Stromal cell of bone marrow (primary cell): ENCODE data around the gene BRME1.

Experiments
- DNase-seq: peaks from one replicate; pipeline ENCODE4 v3.0.0-alpha.2; 2012; ENCODE audit warnings: low read depth

The BRME1 gene

DNA sequence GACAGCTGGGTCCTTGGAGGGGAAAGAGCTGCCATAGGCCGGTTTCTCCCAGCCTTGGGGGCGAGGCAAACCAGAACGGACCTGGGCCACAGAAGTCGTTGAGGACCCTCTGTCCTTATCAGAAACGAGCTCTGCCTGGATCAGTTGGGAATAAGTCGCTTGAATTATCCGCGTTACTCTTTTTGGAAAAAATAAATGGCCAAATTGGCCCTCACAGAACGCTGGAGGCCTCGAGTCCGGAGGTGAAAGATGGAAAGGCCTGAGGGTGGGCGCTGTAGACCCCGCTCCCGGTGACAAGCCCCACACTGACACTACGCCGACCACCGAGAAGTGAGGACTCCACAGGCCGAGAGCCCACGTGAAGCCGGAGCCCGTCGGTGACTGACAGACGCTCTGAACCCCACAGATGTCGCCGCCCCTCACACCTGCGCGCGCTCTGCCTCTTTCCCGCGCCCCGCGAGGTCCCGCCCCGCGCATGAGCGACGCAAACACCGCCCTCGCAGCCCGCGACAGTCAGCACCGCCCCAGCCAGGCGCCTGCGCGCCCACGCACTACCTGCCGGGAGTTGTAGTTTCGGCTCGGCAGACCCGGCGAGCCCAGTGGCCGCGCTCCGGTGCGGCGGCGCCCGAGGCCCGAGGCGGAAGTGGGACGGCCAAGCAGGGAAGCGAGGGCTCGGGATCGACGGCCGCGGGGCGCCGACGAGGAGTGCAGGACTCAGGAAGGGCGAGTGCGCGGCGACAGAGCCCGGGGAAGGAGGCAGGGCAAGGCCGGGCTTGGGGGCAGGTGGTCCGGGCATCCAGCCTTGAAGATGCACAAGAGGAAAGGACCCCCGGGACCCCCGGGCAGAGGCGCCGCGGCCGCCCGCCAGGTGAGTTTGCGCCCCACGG lies at the start of gene BRME1, which contains the start of gene CC2D1A:
Gene BRME1, minus strand, starts transcription at position 484 of the 887 bp plus-strand sequence. CDS start 1,225 bp downstream, outside the sequence.
Gene CC2D1A, plus strand, starts transcription at position 568 of the 887 bp plus-strand sequence. Its CDS starts 241 bp downstream, at position 809.
- DNase-seq: peak; percentile 69

DNA sequence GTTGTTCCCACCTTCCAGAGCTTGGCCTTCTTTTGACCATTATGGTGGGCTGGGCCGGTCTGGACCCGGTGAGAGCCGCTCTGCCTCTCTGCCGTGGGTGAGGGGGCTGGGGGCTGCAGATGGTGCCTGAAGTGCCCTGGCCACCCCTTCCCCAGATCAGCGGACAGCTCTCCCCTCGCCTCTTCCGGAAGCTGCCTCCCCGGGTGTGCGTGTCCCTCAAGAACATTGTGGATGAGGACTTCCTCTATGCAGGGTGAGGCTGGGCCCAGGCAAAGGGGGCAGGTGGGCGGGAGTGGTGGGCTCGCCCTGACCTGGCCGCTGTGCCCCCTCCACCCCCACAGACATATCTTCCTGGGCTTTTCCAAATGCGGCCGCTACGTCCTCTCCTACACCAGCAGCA lies 48.3 kb upstream of the BRME1 start:
- DNase-seq: no peak

DNA sequence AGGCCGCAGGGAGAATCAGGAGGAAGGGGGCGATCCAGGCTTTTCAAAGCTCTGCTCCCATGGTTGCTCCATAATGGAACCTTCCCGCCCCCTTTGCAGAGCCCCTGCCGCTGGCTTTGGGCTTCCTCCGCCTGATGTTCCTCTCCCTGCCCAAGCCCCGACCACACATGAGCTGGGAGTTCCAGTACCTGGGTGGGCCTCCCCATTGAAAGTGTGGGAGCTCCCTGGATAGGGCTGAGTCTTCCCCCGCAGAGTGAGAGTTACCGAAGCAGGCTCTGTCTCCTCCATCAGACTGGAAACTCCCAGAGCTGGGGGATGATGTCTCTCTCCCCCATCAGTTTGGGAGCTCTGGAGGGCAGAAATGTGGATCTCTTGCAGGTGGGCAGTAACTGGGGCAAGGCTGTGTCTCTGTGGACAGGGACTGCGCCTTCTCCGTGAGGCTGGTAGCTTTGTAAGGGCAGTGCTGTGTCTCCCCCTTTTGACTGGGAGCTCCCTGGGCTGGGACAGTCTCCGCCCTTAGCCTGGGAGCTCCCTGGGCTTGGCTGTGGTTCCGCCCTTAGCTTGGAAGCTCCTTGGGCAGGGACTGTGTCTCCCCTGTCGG lies 47.1 kb upstream of the BRME1 start:
- DNase-seq: peak; percentile 58

DNA sequence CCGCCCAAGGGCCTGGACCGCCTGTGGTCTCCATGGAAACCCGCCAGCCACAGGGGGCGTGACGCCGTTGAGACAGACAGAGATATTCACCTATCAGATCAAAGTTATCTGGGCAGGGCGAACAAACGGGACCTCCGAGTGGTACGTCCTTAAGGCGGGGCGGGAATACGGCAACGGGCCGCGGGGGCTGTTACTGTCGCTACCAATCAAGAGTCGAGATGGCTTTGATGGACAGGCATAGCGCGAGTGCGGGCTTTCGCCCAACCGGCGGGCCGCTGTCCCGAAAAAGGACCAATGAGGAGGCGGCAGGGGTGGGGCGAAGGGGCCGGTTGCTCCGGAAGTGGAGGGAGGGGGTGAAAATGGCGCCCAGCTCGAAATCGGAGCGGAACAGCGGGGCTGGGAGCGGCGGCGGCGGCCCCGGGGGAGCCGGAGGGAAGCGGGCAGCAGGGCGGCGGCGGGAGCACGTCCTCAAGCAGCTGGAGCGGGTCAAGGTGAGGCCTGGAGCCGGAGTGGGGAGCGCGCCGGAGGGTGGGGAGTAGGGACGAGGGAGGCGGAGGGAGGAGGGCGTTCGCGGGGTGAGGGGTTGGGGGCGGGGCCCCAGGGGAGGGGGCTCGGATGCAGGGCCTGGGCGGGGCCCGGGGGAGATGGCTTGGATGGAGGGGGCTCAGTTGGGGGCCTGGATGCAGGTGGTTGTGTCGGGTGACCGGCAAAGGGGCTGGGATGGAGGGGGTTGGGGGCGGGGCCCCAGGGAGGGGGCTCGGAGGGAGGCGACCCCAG lies 46.4 kb upstream of the BRME1 start, which contains the start of gene DCAF15:
Gene DCAF15, plus strand, starts transcription at position 356 of the 777 bp plus-strand sequence. Its CDS starts 4 bp downstream, at position 360.
- DNase-seq: peak; percentile 99

DNA sequence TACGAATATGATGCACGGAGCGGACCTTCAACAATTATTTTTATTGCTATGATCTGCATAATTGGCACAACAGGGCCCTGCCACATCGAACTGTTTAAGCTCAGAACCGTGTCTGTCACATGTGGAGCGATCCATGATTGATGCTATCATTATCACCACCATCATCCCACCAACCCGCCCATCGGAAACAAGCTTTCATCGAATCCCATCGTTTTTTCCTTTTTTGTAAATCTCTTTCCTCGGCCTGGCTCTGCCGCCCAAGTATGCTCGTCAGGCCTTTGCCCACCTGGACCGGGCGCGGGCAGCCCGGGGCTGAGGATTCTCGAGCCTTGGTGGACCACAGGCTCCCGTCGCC lies 45.9 kb upstream of the BRME1 start:
- no peak for DNase-seq

DNA sequence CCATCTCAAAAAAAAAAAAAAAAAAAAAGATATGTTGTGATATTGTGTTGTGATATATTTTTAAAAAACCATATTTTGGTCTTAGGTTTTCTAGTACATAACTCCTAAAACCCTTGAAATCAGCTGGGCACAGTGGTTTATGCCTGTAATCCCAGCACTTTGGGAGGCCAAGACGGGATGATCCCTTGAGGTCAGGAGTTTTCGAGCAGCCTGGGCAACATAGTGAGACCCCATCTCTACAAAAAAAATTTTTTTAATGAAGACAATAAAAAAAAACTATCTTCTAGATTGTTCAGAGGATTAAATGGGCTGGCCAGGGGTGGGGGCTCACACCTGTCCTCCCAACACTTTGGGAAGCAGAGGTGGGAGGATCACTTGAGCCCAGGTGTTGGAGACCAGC lies 45.1 kb upstream of the BRME1 start:
- DNase-seq: no peak

DNA sequence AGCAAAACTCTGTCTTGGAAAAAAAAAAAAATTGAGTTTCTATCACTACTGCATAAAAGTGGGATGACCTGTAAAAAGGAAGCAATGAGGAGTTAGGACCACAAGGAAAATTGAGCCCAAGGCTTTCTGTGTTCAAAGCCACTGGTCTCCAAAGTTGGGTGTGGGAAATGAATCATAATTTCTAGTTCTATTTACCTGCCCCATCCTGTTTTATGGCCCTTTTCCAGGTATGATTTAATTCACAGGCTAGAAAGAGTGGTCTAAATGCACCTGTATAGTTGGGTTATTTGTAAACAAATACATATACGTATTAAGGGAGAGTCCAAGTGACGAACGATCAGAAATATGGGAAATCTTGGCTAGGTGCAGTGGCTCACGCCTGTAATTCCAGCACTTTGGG lies 40.5 kb upstream of the BRME1 start:
- DNase-seq: no peak

DNA sequence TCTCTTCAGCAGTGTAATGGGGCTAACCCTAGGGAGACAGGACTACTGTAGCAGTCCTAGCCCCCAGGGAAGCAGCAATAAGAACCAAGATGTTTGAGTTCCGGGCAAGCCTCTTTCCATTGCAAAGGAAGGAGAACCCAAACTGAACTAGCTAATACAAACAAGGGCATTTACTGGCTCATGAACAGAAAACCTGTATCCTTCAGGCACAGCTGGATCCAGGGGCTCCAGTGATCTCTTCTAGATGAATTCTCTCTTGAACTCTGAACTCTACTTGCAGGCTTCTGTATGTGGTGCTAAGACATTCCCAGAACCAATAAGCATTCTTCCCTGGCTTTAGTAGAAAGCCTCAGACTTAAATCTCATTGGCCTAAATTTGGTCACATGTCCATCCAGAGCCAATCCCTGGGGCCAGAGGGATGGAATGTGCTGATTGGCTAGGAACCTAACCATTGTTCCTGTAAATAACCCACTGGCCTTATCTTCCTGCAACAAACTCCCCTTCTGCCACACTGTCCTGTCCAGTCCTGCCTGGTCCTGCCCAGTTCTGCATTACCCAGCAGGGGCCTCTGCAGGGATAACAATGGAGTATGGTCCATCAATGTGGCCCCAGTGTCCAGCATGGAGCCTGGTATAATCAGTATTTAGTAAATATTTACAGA lies 36.2 kb upstream of the BRME1 start:
- DNase-seq: no peak

DNA sequence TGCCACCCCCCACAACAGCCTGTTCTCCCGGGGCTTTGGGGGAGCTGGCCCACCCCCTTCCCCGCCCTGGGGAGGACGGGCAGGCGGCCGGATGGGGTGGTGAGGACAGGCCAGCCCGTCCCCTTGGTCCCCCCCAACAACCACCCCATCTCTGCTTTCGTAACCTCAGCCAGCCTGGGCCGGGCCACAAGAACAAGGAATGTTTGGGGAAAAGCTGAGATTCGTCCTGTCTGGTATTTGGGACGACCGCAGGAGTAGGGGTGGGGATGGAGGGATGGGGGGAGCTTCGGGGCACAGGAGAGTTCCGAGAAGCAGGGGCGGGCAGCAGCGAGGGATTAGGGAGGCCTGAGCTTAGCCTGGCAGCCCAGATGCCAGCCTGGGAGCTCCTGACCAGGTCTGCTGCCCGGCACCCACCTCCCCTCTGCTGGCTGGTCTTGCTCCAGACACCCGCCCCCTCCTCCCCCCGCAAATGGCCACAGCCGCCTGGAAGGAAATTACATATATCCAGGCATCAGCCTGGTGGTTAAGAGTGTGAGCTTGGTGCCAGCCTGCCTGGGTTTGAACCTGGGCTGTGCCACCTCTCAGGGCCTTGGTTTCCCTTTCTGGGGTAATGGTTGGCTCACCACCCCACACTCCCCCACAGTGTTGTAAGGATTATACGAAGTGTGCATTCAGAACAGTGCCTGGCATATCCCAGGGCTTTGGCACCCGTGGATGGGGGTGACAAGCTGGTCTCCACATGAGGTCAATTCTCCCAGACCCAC lies 32.6 kb upstream of the BRME1 start, which contains the start of gene PODNL1:
Gene PODNL1, minus strand, starts transcription at position 117 of the 764 bp plus-strand sequence. CDS start 236 bp downstream, outside the sequence.
- peak; percentile 66 for DNase-seq

DNA sequence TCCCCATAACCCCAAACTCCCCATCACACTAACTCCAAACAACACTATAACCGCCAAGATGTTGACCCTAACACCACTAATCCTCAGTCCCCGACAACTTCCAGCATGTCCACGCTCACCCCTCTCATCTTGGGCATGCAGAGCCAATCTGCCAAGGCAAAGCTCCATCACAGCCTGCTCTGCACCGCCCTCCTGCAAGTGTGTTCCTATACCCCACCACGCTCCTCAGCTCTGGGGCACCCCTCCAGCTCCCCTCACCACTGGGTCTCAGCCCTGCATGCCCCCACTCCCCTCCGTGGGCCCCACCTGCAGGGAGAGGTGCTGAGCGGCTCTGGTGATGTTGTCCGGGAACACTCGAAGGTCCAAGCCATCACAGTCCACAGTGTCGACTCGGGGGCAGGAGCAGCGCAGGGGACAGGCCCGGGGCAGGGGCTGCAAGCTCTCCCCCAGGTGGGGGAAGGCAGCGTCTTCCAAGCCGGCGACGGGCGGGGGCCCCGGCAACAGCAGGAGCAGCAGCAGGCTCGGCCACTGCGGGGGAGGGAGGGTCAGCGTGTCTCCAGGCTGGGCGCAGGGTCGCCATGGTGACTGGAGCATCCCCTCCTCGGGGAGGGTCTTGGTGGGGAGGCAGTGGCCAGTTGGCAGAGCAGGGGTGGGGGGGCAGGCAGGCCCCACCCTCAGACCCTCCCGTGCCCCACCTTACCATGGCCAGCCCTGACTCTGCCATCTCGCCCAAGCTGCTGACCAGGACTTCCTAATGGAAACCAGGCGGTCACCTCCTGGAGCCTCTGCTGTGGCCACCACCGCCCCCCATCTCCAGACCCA lies 31.8 kb upstream of the BRME1 start:
- DNase-seq: no peak

DNA sequence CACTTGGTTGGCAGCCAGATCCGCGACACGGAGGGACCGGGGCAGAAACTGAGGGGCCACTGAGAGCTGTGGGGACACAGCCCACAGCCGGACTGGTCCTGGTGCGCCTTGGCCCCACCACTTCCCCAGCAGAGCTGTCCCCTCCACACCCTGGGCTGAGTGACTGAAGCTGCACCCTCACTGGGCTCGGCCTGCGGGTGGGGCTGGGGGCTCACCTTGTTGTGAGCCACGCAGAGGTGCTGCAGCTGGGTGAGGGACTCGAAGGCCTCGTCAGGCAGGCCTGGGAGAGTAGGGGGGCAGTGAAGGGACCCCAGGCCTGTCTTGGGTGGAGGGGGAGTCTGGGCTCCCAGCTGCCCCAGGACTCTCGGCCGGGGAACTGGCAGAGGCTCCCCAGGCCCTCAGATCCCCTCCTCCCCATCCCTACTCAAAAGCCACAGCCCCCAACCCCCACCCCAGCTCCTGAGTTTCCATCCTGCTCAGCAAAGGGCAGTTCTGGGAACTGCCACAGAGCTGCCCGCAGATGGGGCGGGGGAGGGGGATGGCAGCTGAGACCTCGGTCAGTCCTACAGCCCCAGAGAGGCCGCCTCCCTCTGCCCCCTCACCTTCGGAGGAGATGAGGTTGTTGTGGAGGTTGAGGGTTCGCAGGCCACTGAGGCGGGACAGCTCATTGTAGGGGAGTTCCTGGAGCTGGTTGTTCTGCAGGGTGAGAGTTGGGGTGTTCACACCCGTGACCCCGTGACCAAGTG lies 30.0 kb upstream of the BRME1 start:
- DNase-seq: no peak

DNA sequence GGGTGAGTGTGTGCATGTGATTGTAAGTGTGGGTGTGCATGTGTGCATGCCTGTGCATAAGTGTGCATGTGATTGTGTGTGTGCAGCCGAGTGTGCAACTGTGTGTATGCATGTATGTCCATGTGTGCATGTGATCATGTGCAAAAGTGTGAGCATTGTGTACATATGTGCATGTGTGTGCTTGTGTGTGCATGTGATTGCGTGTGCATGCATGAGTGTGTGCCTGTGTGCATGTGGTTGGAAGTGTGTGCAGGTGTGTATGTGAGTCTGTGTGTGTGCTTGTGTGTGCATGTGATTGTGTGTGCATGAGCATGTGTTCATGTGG lies 28.8 kb upstream of the BRME1 start:
- DNase-seq: no peak

DNA sequence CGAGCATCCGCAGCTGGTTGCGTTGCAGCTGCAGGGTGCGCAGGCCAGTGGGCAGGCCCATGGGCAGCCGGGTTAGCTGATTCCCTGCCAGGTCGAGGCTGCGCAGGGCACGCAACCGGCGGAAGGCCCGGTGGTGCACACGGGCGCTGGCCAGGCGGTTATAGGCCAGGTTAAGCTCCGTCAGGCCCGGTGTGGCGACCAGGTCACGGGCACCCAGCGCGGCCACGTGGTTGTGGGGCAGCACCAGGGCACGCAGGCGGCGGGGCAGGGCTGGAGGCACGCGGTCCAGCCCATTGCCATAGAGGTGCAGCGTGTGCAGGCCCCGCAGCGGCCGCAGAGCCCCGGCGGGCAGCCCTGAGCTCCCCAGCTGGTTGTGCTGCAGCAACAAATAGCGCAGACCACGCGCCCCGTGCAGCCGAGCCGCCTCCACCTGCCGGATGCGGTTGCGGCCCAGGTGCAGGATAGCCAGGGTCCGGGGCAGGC lies 27.0 kb upstream of the BRME1 start:
- DNase-seq: no peak

DNA sequence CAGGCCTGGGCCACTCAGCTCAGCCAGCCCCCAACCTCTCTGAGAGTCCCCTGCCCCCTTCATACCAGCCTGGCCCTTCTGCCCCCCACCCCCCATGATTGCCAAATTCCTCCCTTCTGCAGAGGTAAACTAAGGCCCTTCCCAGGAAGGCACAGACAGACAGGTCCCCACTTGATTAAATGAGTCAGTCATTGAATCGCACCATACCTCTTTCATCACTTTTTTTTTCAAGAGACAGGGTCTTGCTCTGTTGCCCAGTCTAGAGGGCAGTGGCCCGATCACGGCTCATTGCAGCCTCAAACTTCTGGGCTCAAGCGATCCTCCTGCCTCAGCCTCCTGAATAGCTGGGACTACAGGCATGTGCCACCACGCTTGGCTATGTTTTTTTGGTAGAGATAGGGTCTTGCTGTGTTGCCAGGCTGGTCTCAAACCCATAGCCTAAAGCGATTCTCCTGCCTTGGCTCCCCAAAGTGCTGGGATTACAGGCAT lies 26.3 kb upstream of the BRME1 start:
- no peak for DNase-seq

DNA sequence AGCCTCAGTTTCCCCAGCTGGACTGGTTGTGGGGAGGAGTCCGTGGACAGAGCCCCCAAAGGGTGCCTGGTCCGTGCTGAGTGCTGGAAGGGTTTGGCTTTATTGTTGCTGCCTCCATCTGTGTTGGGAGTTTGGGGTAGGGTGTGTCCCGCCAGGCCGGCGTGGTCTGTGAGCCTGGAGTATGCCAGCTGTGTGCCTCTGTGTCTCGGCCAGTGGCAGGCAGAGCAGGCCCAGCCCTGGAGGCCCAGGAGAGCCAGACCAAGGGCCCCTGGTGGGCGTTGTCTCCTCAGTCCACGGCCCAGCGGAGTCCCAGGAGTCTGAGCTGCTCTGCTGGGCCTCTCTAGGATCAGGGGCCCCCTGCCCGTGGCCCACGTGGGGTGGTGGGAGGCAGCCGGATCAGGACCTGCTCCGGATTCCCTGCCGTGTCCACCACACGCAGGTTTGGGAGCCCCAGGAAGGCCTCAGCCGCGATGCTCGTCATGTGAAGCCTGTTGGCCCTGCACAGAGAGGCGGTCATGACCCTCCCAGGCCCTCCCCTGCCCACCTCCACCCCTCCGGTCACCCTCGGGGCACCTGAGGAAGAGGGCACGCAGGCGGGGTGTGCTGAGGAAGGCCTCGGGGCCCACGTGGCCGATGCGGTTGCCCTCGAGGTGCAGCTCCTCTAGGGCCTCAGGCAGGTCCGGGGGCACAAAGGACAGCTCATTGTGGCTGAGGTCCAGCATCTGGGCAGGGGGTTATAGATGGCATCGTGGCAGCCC lies 25.7 kb upstream of the BRME1 start:
- DNase-seq: no peak

DNA sequence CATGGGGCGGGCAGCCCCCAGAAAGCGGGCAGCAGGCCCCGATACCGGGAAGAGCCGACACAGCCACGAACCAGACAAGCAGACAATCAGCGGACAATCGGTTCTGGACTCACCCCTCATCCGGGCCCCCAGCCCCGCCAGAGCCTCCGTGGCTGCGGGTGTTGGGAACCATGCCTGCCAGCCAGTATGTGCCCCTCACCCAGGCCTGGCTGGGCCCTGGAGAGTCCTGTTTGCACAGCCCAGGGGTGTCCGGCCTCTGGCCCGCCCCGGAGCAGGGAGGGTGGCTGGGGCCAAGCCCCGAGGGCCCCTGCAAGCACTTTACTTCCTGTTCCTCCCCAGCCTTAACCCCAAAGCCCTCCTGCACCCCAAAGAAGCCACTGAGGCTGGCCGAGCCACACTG lies 24.5 kb upstream of the BRME1 start:
- no peak for DNase-seq

DNA sequence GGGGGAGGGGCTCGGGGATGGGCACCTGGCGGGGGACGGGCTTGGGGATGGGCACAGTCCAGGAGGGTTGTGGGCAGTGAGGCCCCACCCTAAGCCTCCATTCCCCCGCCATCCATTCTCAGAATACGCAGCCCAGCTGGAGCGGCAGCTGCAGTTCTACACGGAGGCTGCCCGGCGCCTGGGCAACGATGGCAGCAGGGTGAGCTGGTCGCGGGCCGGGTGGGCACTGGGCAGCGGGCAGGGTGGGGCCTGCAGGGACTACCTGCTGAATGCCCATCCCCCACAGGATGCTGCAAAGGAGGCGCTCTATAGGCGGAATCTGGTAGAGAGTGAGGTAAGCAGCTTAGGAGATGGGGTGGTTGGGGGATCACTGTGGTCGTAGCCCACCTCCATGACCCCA lies 24.0 kb upstream of the BRME1 start:
- no peak for DNase-seq

DNA sequence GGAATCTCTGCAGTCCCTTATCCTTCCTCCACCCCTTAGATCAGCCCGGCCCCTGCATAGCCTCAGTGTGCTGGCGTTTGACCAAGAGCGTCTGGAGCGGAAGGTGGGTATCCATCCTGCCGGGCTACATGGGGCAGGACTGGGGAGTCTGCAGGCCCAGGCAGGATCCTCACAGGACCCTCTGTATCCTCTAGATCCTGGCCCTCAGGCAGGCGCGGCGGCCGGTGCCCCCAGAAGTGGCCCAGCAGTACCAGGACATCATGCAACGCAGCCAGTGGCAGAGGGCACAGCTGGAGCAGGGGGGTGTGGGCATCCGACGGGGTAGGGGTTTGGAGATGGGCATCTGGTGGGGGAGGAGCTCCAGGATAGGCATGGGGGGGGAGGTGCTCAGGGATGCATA lies 23.4 kb upstream of the BRME1 start:
- DNase-seq: no peak

DNA sequence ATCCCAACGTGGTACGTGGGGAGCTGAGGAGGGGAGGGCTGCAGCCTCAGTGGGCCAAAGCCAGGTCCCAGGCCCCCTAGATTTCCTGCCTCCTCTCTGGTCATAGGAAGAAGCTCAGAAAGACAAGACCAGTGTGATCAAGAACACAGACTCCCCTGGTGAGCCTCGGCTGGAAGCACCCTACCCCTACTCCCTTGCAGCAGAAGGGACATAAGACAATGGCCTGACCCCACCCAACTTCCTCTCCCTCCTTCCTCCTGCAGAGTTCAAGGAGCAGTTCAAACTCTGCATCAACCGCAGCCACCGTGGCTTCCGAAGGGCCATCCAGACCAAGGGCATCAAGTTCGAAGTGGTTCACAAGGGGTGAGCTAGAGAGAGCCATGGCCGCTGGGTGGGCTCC lies 20.8 kb upstream of the BRME1 start:
- DNase-seq: no peak
